Thymus (tissue), 11 donors: ENCODE data around the gene GRB10. TPM values are rescaled to one million over a fixed set of nuclear protein-coding genes. Genes with fewer than 3 reads are reported as not detected.

Source experiments
- DNase-seq, 9 donors: peaks; one replicate each; pipeline ENCODE4 v3.0.0-alpha.2; 2013; ENCODE audit warnings: low spot score in 9 of 9, low read depth in 6 of 9, missing footprints in 1 of 9
- H3K27ac ChIP-seq, 2 donors: one replicate each; pipeline ENCODE4 v1.5.1; 2013; ENCODE audit warnings: control low read depth in 1 of 2, low read depth in 1 of 2, low read length in 1 of 2, mild to moderate bottlenecking in 1 of 2, moderate library complexity in 1 of 2
- H3K27me3 ChIP-seq, 2 donors: one replicate each; pipeline ENCODE4 v1.5.1; 2013; ENCODE audit warnings: low read length in 1 of 2; ENCODE audit not compliant: control insufficient read depth in 2 of 2, insufficient read depth in 1 of 2
- H3K36me3 ChIP-seq, 2 donors: one replicate each; pipeline ENCODE4 v1.5.1; 2013; ENCODE audit warnings: low read length in 1 of 2, mild to moderate bottlenecking in 1 of 2, moderate library complexity in 1 of 2; ENCODE audit not compliant: control insufficient read depth in 2 of 2, insufficient read depth in 2 of 2
- H3K4me1 ChIP-seq, 2 donors: one replicate each; pipeline ENCODE4 v1.5.1; 2013; ENCODE audit warnings: low read length in 2 of 2; ENCODE audit not compliant: control insufficient read depth in 2 of 2, insufficient read depth in 2 of 2
- H3K4me3 ChIP-seq, 2 donors: one replicate each; pipeline ENCODE4 v1.5.1; 2013; ENCODE audit warnings: low read length in 2 of 2, control low read depth in 1 of 2, mild to moderate bottlenecking in 1 of 2
- H3K9me3 ChIP-seq, 2 donors: one replicate each; pipeline ENCODE4 v1.5.1; 2013; ENCODE audit warnings: low read length in 1 of 2, mild to moderate bottlenecking in 1 of 2; ENCODE audit not compliant: control insufficient read depth in 2 of 2, insufficient read depth in 1 of 2
- WGBS: extraction: QIAGEN DNeasy Blood & Tissue Kit; methylation state at CpG from one replicate; pipeline ENCODE4 v1.1.7; 2013; 5-methylcytosine and 5-hydroxymethylcytosine counted together
- polyA plus RNA-seq: library from polyadenylated mRNA; stranded (reverse); fragments of 200-250 nt; gene quantifications from one replicate; pipeline ENCODE4 v1.2.3, GENCODE V29; 2013
- total RNA-seq: library from RNA; stranded (reverse); fragments of 120-200 nt; gene quantifications from one replicate; pipeline ENCODE4 v1.2.4, GENCODE V29; 2013
- donor health status: healthy.

Gene GRB10
- total and polyA plus RNA-seq, 2 donors = 2.8 to 7.8 TPM

DNA sequence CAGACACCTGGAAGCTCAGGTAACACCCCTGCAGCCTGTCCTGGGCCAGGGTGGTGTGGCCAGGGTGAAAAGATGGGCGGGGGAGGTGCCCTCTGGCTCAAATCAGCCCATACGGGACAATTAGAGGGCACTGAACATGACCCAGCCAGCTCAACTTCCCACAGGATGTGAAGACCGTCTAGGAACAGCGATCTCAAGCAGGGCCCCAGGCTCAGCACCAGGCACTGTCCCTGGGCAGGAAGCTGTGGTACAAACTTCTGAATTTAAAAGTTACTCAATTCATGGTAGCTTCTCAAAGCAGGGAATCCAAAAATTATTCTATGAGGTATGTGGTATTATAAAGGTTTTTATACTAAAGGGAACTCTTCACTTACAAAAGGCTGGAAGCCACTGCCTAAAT is 5.1 kb upstream of the GRB10 start:
- 79% methylated on average over 4 of the region's 4 CpGs for WGBS
- no peaks in the 10 kb centered on the region for H3K36me3 ChIP-seq
- H3K27ac ChIP-seq = no peak overlapping the region
- peaks cover 3% of the 10 kb centered on the region in 2 donors for H3K4me1 ChIP-seq
- no peak overlapping the region for H3K4me3 ChIP-seq
- H3K9me3 ChIP-seq = peaks cover 1 to 12% of the 10 kb centered on the region in 2 donors
- DNase-seq = no peak
- peaks cover 26 to 78% of the 10 kb centered on the region in 2 donors for H3K27me3 ChIP-seq

DNA sequence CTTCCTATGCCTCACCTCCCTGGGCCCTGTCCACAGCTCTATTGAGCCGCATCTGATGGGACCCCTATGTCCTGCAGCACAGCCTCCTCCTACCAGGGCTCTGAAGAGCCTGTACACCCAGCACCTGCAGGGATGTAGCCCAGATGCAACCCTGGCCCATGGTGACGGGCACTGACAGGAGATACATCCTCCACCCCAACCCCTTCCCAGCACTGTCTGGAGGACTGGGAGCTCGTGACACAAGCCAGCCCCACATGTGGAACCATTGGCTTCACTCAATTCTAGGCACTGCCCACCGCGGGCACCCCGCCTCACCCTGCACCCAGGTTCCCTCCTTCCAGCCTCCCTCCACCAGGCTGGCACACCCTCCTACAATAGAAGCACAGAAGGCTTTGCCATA is 2.6 kb upstream of the GRB10 start:
- 92% methylated on average over 6 of the region's 6 CpGs for WGBS
- Histone ChIP-seq H3K4me1 (peaks cover 0 to 7% of the 10 kb centered on the region in 2 donors), H3K27ac (no peak overlapping the region), H3K4me3 (no peak overlapping the region), H3K36me3 (no peaks in the 10 kb centered on the region), H3K9me3 (peaks cover 1 to 12% of the 10 kb centered on the region in 2 donors), H3K27me3 (peaks cover 4 to 70% of the 10 kb centered on the region in 2 donors)
- DNase-seq = no peak

DNA sequence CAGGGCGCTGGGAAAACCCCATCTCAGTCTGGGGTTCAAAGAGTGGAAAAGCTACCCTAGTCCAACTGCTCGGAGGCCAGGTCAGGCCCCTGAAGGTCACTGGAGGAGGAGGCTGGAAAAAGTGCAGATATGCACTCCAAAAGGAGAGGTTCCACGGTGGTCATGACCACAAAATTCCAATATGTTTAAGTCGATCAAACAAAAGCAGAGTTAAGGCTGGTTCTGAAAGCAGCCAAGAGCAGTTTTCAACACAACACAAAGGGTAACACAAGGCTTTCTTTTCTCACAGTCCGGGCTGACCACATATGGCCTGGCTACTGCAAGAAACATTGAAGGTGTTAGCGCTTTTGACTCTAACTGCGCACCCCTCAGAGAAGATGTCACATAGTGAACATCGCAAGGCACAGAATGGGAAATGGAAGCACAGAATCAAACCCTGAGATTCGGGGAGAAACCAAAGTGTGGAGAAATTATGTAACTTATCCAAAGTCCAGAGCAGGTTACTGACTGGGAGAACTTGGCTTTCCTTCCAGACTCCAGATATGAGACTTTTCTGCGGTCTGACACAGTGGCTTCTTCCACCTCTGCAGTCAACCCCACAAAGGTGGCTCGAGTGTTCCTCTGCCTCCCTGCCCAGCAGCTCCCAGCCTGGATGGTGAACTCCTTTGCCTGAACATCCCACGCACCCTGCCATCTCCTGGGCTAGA is 1.3 kb upstream of the GRB10 start:
- Histone ChIP-seq H3K27me3 (peaks cover 0 to 62% of the 10 kb centered on the region in 2 donors), H3K36me3 (no peaks in the 10 kb centered on the region), H3K4me1 (peaks cover 0 to 7% of the 10 kb centered on the region in 2 donors), H3K9me3 (peaks cover 1 to 12% of the 10 kb centered on the region in 2 donors), H3K4me3 (no peak overlapping the region), H3K27ac (no peak overlapping the region)
- WGBS = 97% methylated on average over 12 of the region's 12 CpGs
- no peak for DNase-seq

DNA sequence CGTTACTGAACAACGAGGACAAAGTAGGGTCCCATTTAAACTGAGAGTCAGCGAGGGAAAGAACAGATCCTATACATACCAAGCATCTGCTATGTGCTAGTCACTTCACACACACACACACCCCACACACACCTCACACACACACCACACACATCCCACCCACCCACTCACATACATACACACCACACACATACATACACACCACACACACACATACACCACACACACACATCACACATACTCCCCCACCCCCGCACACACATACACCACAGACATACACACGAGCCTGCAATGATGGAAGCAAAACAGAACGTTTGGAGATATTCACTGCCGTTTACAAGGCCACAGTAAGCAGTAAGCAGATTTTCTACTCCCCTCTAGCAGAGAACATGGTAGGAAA is 607 bp upstream of the GRB10 start:
- Histone ChIP-seq H3K9me3 (peaks cover 1 to 9% of the 10 kb centered on the region in 2 donors), H3K4me1 (peaks cover 0 to 7% of the 10 kb centered on the region in 2 donors), H3K36me3 (no peaks in the 10 kb centered on the region), H3K27me3 (peaks cover 0 to 57% of the 10 kb centered on the region in 2 donors), H3K4me3 (no peak overlapping the region), H3K27ac (no peak overlapping the region)
- no peak for DNase-seq
- 72% methylated on average over 7 of the region's 7 CpGs for WGBS

DNA sequence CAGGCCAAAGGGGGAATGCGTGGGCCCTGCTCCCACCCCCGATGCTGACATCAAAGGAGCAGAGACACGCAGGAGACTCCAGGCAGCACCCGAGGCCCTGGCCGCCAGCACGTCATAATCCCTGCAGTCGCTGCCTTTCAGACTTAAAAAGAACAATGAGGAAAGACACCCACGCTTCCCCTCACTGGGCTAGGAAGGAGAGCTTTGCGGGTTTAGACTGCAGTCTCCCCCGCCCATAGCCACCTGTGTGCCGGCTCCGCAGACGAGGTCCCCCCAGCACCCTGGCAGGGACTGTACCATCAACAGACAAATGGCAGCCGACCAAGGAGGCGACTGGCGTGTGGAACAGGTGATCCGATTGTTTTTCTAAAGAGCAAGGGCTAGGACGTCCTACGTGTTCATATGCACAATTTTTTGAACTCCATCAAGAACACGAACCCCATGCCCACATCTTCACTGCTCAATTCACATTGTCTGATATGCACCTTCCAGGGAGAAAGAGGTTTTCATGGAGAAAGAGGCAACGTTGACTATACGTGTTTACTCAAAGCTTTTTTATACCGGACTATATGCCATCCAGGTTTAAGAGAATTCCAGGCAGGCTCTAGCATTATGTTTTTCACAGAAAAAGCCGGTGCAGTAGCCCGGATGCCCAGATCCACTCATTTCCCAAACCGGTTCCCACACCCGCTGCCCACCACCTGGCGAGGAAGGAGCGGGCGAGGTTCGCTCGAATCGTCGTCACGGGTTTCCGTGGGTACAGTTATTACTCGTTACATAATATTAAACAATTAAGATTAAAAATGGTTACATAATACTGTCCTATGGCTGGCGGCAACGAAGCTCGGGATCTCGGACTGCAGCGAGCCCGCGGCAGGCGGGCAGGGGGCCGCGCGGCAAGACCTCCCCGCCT is 1.1 kb downstream of the GRB10 start:
- Histone ChIP-seq H3K4me3 (peak overlapping the region in 1 of 2 donors; percentile 36), H3K4me1 (peaks cover 0 to 7% of the 10 kb centered on the region in 2 donors), H3K9me3 (no peaks in the 10 kb centered on the region), H3K27ac (no peak overlapping the region), H3K27me3 (peaks cover 0 to 48% of the 10 kb centered on the region in 2 donors), H3K36me3 (no peaks in the 10 kb centered on the region)
- 65% methylated on average over 49 of the region's 49 CpGs for WGBS
- DNase-seq = peak in 1 of 9 donors; percentile 39

- no peaks in the 10 kb centered on the region for H3K36me3 ChIP-seq
- 98% methylated on average over 3 of the region's 3 CpGs for WGBS
- H3K4me1 ChIP-seq = peaks cover 0 to 7% of the 10 kb centered on the region in 2 donors
- H3K27me3 ChIP-seq = peaks cover 0 to 46% of the 10 kb centered on the region in 2 donors
- no peak overlapping the region for H3K4me3 ChIP-seq
- DNase-seq = no peak
- H3K9me3 ChIP-seq = no peaks in the 10 kb centered on the region
- no peak overlapping the region for H3K27ac ChIP-seq
Observed at GRCh38 chr7:50780436-50780835, 2.3 kb downstream of the GRB10 start.

DNA sequence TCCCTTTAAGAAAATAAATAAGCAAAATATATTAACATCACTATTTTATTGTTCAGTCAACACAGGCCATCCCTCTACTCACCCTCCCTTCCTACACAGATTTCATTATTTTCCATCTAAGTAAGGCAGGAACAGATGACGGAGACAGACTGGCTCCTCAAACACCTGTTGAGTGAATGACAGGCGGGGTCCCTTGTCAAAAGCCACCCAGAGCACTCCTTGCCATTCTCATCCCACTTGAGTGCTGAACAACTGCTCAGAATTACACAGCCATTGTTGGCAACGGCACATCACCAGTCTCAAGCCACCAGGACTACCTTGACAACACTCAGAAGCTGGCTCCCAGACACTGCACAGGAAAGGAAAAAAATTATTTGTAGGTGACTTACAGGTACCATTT is 3.3 kb downstream of the GRB10 start:
- WGBS = 99% methylated on average over 3 of the region's 3 CpGs
- no peaks in the 10 kb centered on the region for H3K9me3 ChIP-seq
- peaks cover 0 to 7% of the 10 kb centered on the region in 2 donors for H3K4me1 ChIP-seq
- no peak for DNase-seq
- H3K4me3 ChIP-seq = no peak overlapping the region
- H3K27me3 ChIP-seq = peaks cover 0 to 39% of the 10 kb centered on the region in 2 donors
- no peaks in the 10 kb centered on the region for H3K36me3 ChIP-seq
- H3K27ac ChIP-seq = no peak overlapping the region

- Histone ChIP-seq H3K4me1 (peaks cover 0 to 7% of the 10 kb centered on the region in 2 donors), H3K27ac (no peak overlapping the region), H3K4me3 (no peak overlapping the region), H3K36me3 (no peaks in the 10 kb centered on the region), H3K27me3 (peaks cover 0 to 27% of the 10 kb centered on the region in 2 donors), H3K9me3 (no peaks in the 10 kb centered on the region)
- DNase-seq = no peak
Observed at GRCh38 chr7:50778189-50778588, 4.5 kb downstream of the GRB10 start.

DNA sequence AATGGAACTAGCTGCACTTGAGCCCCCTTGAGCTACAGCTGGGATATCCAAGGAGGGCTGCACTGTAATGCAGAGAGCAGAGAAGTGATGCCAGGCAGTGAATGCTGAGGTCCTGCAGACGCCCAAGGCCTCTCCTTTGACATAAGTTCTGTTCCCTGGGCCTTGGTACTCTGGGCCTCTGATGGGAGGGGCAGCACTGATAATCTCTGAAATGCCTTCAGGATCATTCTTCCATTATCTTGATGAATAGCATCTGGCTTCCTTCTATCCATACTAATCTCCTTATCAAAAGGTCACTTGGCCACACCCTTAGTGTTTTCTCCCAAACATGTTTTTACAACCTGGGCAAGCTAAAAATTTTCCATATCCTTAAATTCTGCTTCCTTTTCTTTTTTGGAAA is 6.9 kb downstream of the GRB10 start:
- no peaks in the 10 kb centered on the region for H3K9me3 ChIP-seq
- no peak overlapping the region for H3K27ac ChIP-seq
- no peak for DNase-seq
- H3K36me3 ChIP-seq = no peaks in the 10 kb centered on the region
- 89% methylated on average over 1 of the region's 1 CpG for whole genome bisulfite sequencing
- H3K27me3 ChIP-seq = peaks cover 0 to 8% of the 10 kb centered on the region in 2 donors
- H3K4me1 ChIP-seq = no peaks in the 10 kb centered on the region
- H3K4me3 ChIP-seq = no peak overlapping the region
